GM19324 (cell line): Measurements from ENCODE around the gene RPS6KA3.
"Not testable (repeated sequence)": the region's sequence is repeated elsewhere in the genome, so short reads cannot be mapped to it uniquely, and the experiment has no call there.

Experiments used
- ATAC-seq: cut with Tn5 transposase; IDR thresholded peaks from one replicate; pipeline ENCODE4 v1.9.1; 2021; ENCODE audit warnings: mild to moderate bottlenecking, moderate library complexity; ENCODE audit not compliant: unreplicated experiment, low FRiP score

The RPS6KA3 gene

GRCh38 chrX:20149326-20149725 is 117.4 kb downstream of the RPS6KA3 start:
- ATAC-seq, result no peak

- no peak for ATAC-seq
Observed at GRCh38 chrX:20147561-20147960, 119.1 kb downstream of the RPS6KA3 start.

GRCh38 chrX:20144491-20144890 is 122.2 kb downstream of the RPS6KA3 start:
- no peak for ATAC-seq

GRCh38 chrX:20143561-20143960 is 123.1 kb downstream of the RPS6KA3 start:
- no peak for ATAC-seq

GRCh38 chrX:20143111-20143510 is 123.6 kb downstream of the RPS6KA3 start:
- no peak for ATAC-seq

GRCh38 chrX:20141281-20142220 is 125.2 kb downstream of the RPS6KA3 start, which contains the start of gene EIF1AX:
EIF1AX (minus strand) TSS chrX:20141838; CDS start chrX:20141640, 198 bp downstream.
- peak; percentile 98 for ATAC-seq

- ATAC-seq, result no peak
Observed at GRCh38 chrX:20140420-20140819, 126.3 kb downstream of the RPS6KA3 start.

GRCh38 chrX:20139966-20140365 is 126.7 kb downstream of the RPS6KA3 start:
- no peak for ATAC-seq

- no peak for ATAC-seq
Observed at GRCh38 chrX:20135944-20136343, 130.8 kb downstream of the RPS6KA3 start.

- no peak for ATAC-seq
Observed at GRCh38 chrX:20132666-20133065, 134.0 kb downstream of the RPS6KA3 start.

- ATAC-seq, result no peak
Observed at GRCh38 chrX:20130357-20130756, 136.4 kb downstream of the RPS6KA3 start.

GRCh38 chrX:20129547-20129946 is 137.2 kb downstream of the RPS6KA3 start:
- no peak for ATAC-seq

- no peak for ATAC-seq
Observed at GRCh38 chrX:20128670-20129069, 138.0 kb downstream of the RPS6KA3 start.

- ATAC-seq, result not testable (repeated sequence)
Observed at GRCh38 chrX:20127440-20127839, 139.3 kb downstream of the RPS6KA3 start.

- not testable (repeated sequence) for ATAC-seq
Observed at GRCh38 chrX:20126833-20127232, 139.9 kb downstream of the RPS6KA3 start.

- ATAC-seq, result no peak
Observed at GRCh38 chrX:20124964-20125363, 141.7 kb downstream of the RPS6KA3 start.

GRCh38 chrX:20118065-20118824 is 148.5 kb downstream of the RPS6KA3 start:
- ATAC-seq, result no peak

- ATAC-seq, result no peak
Observed at GRCh38 chrX:20116577-20117240, 150.0 kb downstream of the RPS6KA3 start, which contains the start of gene MAP7D2. MAP7D2 (minus strand) TSS chrX:20116907; CDS start chrX:20116879, 28 bp downstream.

GRCh38 chrX:20116087-20116576 is 150.6 kb downstream of the RPS6KA3 start:
- ATAC-seq, result no peak

- ATAC-seq, result no peak
Observed at GRCh38 chrX:20112022-20112774, 154.5 kb downstream of the RPS6KA3 start.
